IPS-18a (cell line): ENCODE results near the gene FLT4.
"Not testable (repeated sequence)": the region's sequence is repeated elsewhere in the genome, so short reads cannot be mapped to it uniquely, and the experiment has no call there.

ENCODE experiments used
- H3K27ac ChIP-seq: one replicate; pipeline ENCODE4 v1.5.1; 2013; ENCODE audit warnings: low read length
- H3K27me3 ChIP-seq: one replicate; pipeline ENCODE4 v1.6.1; 2013; ENCODE audit warnings: mild to moderate bottlenecking, low read length; ENCODE audit not compliant: control insufficient read depth, insufficient read depth
- H3K36me3 ChIP-seq: one replicate; pipeline ENCODE4 v1.6.1; 2013; ENCODE audit warnings: low read depth, low read length; ENCODE audit not compliant: control insufficient read depth
- H3K4me1 ChIP-seq: one replicate; pipeline ENCODE4 v1.6.1; 2013; ENCODE audit warnings: low read depth, low read length; ENCODE audit not compliant: control insufficient read depth
- H3K4me3 ChIP-seq: one replicate; pipeline ENCODE4 v1.5.1; 2013; ENCODE audit warnings: low read length
- H3K9ac ChIP-seq: one replicate; pipeline ENCODE4 v1.6.1; 2013; ENCODE audit warnings: mild to moderate bottlenecking, low read length, moderate library complexity
- H3K9me3 ChIP-seq: one replicate; pipeline ENCODE4 v1.6.1; 2013; ENCODE audit warnings: low read depth, low read length; ENCODE audit not compliant: control insufficient read depth

The FLT4 gene

DNA sequence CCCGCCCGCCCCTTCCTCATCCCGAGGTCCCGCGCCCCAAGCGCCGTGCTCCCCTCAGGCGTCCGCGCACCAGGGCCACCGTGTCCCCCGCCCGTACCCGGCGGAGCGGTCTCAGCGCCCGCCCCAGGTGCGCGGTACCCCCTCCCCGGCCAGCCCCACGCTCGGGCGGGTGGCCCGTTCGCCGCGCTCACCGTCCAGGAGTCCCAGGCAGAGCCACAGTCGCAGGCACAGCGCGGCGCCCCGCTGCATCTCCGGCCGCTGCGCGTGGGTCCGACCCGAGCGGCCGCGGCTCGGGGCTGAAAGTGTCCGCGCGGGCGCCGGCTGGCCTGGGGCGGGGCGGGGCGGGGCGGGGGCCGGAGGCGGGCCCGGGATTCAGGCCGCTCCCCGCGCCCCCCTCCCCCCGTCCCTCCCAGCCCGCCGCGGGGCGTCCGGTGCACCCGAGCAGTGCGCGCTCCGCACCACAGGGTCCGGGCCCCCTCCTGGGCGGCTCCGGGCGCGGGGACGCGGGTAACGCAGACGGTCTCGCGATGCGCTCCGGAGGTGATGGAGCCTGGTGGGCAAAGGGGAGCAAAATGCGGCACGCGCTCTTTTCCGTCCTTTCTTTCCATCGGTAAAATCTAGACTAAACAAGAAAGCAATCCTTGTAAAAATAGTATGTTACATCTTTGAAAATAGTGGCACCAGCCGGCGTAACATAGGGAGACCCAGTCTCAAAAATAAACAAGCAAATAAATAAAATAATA, at the start of gene FLT4:
Gene FLT4 (minus strand): TSS at position 304 of the 743 bp plus-strand sequence. CDS start 55 bp downstream, at position 249.
- H3K4me1 ChIP-seq = no peaks in the 10 kb centered on the region
- no peaks in the 10 kb centered on the region for H3K9me3 ChIP-seq
- H3K36me3 ChIP-seq = no peaks in the 10 kb centered on the region
- no peak within 1 kb of the TSS for H3K9ac ChIP-seq
- H3K4me3 ChIP-seq = peak within 1 kb of the TSS; percentile 70
- no peak within 1 kb of the TSS for H3K27ac ChIP-seq
- peaks cover 47% of the 10 kb centered on the region for H3K27me3 ChIP-seq

DNA sequence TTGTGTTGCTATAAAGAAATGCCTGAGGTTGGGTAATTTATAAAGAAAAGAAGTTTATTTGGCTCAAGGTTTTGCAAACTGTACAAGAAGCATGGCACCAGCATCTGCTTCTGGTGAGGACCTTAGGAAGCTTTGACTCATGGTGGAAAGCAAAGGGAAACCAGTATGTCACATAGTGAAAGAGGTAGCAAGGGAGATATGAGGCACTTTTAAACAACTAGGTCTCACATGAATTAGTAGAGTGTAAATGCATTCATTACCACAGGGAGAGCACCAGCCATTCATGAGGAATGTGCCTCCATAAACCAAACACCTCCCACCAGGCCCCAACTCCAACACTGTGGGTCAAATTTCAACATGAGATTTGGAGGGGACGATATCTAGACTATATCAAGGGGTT, 49.6 kb upstream of the FLT4 start:
- Histone ChIP-seq H3K9ac (no peak overlapping the region), H3K27ac (no peak overlapping the region), H3K4me1 (peaks cover 10% of the 10 kb centered on the region), H3K4me3 (no peak overlapping the region), H3K9me3 (peaks cover 2% of the 10 kb centered on the region), H3K27me3 (no peaks in the 10 kb centered on the region), H3K36me3 (no peaks in the 10 kb centered on the region)

DNA sequence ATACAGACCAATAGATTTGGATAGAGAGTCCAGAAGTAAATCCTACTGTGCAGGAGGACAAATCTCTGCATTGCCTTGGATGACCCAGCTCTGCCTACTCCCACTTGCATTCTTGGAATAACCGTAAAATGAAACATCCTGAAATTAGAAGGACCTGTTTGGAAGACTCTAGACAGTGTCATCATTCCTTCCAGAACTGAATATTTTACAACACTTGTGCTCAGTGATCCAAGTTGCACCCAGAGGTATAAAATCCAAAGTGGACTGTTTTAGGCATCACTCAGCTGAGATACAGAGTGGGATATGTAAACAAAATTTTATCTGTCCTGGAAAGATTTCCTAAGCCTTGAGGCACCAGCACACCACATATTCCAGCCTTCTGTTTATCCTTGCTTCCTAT, 46.7 kb upstream of the FLT4 start:
- no peak overlapping the region for H3K27ac ChIP-seq
- H3K36me3 ChIP-seq = no peaks in the 10 kb centered on the region
- peaks cover 2% of the 10 kb centered on the region for H3K9me3 ChIP-seq
- peaks cover 9% of the 10 kb centered on the region for H3K4me1 ChIP-seq
- H3K9ac ChIP-seq = no peak overlapping the region
- H3K4me3 ChIP-seq = no peak overlapping the region
- no peaks in the 10 kb centered on the region for H3K27me3 ChIP-seq

DNA sequence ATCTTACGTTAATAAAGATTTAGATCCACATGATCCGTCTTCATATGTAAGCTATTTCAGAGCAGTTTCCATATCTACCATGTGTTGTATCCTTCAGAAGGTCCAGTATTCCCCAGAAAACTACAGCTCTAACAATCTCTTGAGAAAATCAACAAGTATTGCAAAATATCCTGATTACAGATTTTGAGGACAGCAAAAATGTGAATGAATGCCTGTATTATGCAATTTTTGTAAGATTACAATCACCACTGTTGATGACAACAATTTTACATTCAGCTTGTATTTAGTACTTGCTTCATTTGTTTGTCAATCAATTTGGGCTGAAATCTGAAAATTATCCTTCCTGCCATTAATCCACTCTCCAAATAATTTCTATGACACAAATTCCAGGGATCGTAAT, 43.0 kb upstream of the FLT4 start:
- Histone ChIP-seq H3K4me3 (no peak overlapping the region), H3K9ac (no peak overlapping the region), H3K27ac (no peak overlapping the region), H3K36me3 (no peaks in the 10 kb centered on the region), H3K9me3 (no peaks in the 10 kb centered on the region), H3K4me1 (peaks cover 18% of the 10 kb centered on the region), H3K27me3 (no peaks in the 10 kb centered on the region)

DNA sequence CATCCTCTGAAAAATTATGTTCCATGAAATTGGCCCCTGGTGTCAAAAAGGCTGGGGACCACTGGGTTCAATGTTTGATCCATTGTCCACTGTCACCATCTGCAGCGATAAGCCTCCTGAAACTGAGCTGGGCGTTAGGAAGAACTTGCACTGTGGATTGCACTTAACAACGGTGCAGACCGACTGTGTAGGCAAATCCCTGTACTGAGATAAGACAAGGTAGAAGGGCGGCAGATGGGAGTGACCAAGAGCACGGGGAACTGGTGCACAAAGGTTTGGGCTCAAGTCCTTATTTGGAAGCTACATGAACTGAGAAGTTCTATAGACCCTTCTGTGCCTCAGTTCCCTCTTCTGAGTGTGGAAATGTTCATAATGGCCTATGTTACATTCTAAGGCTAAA, 41.6 kb upstream of the FLT4 start:
- H3K9me3 ChIP-seq = no peaks in the 10 kb centered on the region
- no peak overlapping the region for H3K9ac ChIP-seq
- H3K4me3 ChIP-seq = no peak overlapping the region
- H3K27ac ChIP-seq = no peak overlapping the region
- peaks cover 18% of the 10 kb centered on the region for H3K4me1 ChIP-seq
- no peaks in the 10 kb centered on the region for H3K27me3 ChIP-seq
- H3K36me3 ChIP-seq = no peaks in the 10 kb centered on the region

DNA sequence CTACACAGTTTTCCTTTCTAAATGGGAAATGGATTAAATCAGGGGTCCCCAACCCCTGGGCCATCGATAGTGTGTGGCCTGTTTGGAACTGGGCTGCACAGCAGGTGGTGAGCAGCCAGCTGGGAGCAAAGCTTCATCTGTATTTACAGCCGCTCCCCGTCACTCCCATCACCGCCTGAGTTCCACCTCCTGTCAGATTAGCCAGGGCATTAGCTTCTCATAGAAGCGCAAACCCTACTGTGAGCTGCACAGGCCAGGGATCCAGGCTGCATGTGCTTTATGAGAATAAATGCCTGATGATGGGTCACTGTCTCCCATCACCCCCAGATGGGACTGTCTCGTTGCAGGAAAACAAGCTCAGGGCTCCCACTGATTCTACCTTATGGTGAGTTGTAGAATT, 41.2 kb upstream of the FLT4 start:
- H3K36me3 ChIP-seq = no peaks in the 10 kb centered on the region
- H3K27me3 ChIP-seq = no peaks in the 10 kb centered on the region
- no peak overlapping the region for H3K4me3 ChIP-seq
- H3K27ac ChIP-seq = no peak overlapping the region
- no peaks in the 10 kb centered on the region for H3K9me3 ChIP-seq
- peaks cover 18% of the 10 kb centered on the region for H3K4me1 ChIP-seq
- no peak overlapping the region for H3K9ac ChIP-seq

DNA sequence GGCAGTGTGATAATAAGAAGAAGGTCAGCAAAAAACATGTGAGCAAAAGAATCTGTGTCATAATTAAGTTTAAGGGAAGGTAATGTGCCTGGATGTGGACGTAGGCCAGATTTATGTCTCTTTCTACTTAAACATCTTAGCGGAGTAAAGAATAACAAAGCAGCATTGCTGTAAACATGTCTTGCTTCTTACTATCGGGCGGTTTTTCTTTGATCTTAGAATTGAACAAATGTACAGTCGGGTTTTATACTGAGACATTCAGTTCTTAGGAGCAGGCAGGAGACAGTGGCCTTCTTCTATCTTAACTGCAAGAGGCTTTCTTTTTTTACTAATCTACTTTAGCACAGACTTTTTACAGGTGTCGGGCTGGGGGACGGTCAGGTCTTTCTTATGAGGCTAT, 40.4 kb upstream of the FLT4 start:
- Histone ChIP-seq H3K9me3 (no peaks in the 10 kb centered on the region), H3K4me1 (peaks cover 18% of the 10 kb centered on the region), H3K36me3 (no peaks in the 10 kb centered on the region), H3K9ac (no peak overlapping the region), H3K4me3 (no peak overlapping the region), H3K27ac (no peak overlapping the region), H3K27me3 (no peaks in the 10 kb centered on the region)

DNA sequence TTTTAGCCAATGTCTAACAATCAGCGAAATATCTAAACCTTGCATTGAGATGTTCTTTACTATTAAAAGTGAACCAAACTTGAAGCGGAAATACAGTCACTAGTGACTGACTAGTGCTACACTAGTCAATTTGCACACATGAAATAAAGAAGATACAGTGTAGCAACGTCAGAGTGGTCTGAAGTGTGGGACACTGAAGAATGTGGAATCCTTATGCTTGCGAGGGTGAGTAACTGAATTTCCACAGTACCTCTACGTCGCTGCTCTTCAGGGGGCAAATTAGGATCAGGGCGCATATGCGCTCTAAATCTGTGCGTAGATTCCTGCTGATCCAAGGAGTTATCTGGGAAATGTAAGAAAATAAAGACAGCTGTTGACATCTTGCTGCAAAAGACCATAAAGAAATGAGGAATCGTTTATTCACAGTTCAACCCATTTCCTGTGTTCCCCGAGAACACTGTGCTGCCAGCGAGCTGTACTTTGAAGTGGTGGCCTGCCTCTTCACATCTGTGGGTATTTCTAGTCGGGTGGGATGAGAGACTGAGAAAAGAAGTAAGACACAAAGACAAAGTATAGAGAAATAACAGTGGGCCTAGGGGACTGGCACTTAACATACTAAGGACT, 39.8 kb upstream of the FLT4 start:
- no peak overlapping the region for H3K27ac ChIP-seq
- peaks cover 18% of the 10 kb centered on the region for H3K4me1 ChIP-seq
- no peaks in the 10 kb centered on the region for H3K9me3 ChIP-seq
- no peak overlapping the region for H3K4me3 ChIP-seq
- H3K9ac ChIP-seq = no peak overlapping the region
- no peaks in the 10 kb centered on the region for H3K27me3 ChIP-seq
- H3K36me3 ChIP-seq = no peaks in the 10 kb centered on the region

DNA sequence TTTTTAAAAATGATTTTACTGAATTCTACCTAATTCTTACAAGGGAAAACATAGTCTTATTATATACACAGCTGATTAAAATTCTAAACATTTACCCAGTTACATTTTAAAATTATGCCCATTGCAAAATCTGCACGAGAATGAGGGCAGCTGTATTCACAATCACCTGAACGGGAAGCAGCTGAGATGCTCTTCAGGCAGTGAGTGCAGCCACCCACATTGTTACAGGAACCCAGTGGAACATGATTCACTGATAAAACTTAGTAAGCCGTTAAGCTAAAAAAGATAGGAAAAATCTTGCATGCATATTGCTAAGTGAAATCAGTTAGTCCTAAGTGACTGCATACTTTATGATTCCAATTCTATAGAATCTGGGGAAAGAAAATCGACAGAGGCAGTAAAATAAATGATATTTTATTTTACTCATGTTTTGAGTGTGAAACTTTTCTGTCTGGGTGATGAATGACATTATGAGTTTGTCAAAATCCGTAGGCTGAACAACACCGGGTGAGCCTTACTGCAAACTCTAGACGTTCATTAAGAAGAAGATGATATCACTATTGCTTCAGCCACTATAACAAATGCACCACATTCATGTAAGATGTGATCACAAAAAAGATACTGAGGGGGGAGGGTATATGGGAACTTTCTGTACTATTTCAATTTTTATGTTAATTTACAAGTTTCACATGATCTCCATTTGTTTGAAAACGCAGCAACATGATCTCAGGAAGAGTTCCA, 39.1 kb upstream of the FLT4 start:
- no peaks in the 10 kb centered on the region for H3K9me3 ChIP-seq
- H3K4me1 ChIP-seq = peaks cover 20% of the 10 kb centered on the region
- H3K36me3 ChIP-seq = no peaks in the 10 kb centered on the region
- no peaks in the 10 kb centered on the region for H3K27me3 ChIP-seq
- no peak overlapping the region for H3K4me3 ChIP-seq
- no peak overlapping the region for H3K27ac ChIP-seq
- no peak overlapping the region for H3K9ac ChIP-seq

DNA sequence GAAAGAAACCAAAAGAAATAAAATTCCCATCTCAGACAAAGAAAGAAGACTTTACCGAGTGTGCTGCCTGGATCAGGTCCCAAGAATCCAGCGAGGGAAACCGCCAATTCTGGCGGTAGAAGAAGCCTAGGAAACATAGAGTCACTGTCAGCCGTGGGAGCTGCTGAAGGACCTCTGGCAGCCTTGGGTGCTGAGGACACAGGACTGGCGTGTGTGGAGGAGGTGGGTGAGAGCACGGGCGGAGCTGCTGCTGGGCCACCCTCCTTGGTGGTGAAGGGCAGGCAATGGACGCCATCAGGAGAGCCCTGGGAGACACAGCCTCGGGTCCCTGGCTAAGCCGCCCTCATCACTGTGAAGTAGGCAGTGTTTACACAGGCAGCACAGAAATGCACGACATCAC, 37.4 kb upstream of the FLT4 start:
- H3K4me1 ChIP-seq = peaks cover 20% of the 10 kb centered on the region
- H3K9ac ChIP-seq, H3K27me3 ChIP-seq: not testable (repeated sequence)

DNA sequence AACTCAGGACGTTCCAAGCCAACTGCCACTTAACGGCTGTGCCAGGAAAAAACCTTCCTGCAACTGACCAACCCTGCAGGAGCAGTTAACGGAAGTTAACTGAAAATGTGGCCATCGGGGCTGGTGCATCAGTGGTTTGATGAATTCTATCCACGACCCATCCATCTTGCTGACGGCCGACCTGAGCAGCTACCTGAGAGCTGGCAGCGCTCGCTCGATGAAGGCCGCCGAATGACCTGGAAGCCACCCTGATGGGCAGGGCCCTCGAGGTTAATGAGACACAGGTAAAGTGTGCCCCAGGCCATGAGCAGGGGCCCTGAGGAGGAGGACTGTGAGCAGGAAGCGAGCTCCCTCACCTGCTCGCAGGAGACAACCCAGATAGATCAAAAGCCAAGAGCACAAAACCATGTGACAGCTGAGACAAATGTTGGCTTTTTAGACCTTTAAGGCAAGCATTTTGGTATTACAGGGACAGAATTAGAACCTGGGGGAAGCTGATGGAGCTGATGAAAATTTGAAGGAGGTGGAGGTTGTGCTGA, 35.3 kb upstream of the FLT4 start:
- Histone ChIP-seq H3K9ac (no peak overlapping the region), H3K27ac (no peak overlapping the region), H3K9me3 (no peaks in the 10 kb centered on the region), H3K27me3 (no peaks in the 10 kb centered on the region), H3K4me3 (no peak overlapping the region), H3K36me3 (no peaks in the 10 kb centered on the region), H3K4me1 (peaks cover 18% of the 10 kb centered on the region)

More for the DNA sequence above, 37.4 kb upstream of the FLT4 start:
- not testable (repeated sequence) for H3K4me3 ChIP-seq, H3K36me3 ChIP-seq, H3K9me3 ChIP-seq, H3K27ac ChIP-seq
